K562 (cell line): ENCODE data around the gene ERAL1. TPM values are rescaled to one million over a fixed set of nuclear protein-coding genes. Genes with fewer than 3 reads are reported as not detected.
A peak's percentile ranks its signal among the peaks of the same experiment; 100 is the strongest.

Experiments used
- CTBP1 ChIP-seq: fragments of 450-650 bp; IDR thresholded peaks from 2 replicates; pipeline ENCODE4 v1.6.1; 2016; ENCODE audit warnings: borderline replicate concordance
- HDAC8 ChIP-seq: fragments of 450-650 bp; IDR thresholded peaks from 2 replicates; pipeline ENCODE4 v1.6.1; 2016; ENCODE audit warnings: mild to moderate bottlenecking, missing genetic modification characterization, moderate library complexity, missing compliant biosample characterization
- NR2C2 ChIP-seq, 2 experiments: fragments of 200-800 bp in 1 of 2; sonication (Bioruptor generic) in 1 of 2; sonication (generic) in 1 of 2; formaldehyde crosslinking in 1 of 2; IDR thresholded peaks; 2 replicates each; pipeline versions ENCODE4 v1.6.1 to v1.8.0; 2016 to 2022; ENCODE audit warnings: mild to moderate bottlenecking in 1 of 2, missing compliant biosample characterization in 1 of 2, missing genetic modification characterization in 1 of 2, missing genetic modification reagents in 1 of 2
- ZC3H11A ChIP-seq: IDR thresholded peaks from 2 replicates; pipeline ENCODE4 v1.6.1; 2012; ENCODE audit warnings: low read depth, low read length, improper control_type of control experiment
- ZEB2 ChIP-seq: fragments of 450-650 bp; IDR thresholded peaks from 2 replicates; pipeline ENCODE4 v1.6.1; 2016
- ZNF589 ChIP-seq: fragments of 200-800 bp; sonication (Bioruptor generic); IDR thresholded peaks from 2 replicates; pipeline ENCODE4 v1.6.1; 2016; ENCODE audit warnings: low read depth, missing genetic modification characterization, missing compliant biosample characterization
- ZNF764 ChIP-seq: fragments of 250-450 bp; sonication (Bioruptor Pico); IDR thresholded peaks from 2 replicates; pipeline ENCODE4 v1.4.0; 2020; ENCODE audit warnings: low read depth, mild to moderate bottlenecking, moderate library complexity
- polyA plus RNA-seq, 8 experiments: library from polyadenylated mRNA; depleted of rRNA in 4 of 8; stranded (reverse) in 5 of 8; unstranded in 3 of 8; fragments of >200 nt; fragmentation: Nextera tagmentation in 2 of 8; fragmentation: Illumina TruSeq in 1 of 8; extraction: Ambion mirVana in 2 of 8; extraction: Trizol in 1 of 8; gene quantifications; 2 replicates each; pipeline versions ENCODE4 v1.2.1 to v1.2.3, GENCODE V29; 2011 to 2014; ENCODE audit warnings: inconsistent platforms in 1 of 8, missing spikeins in 1 of 8
- total RNA-seq, 7 experiments: library from RNA; depleted of rRNA in 6 of 7; stranded (reverse); fragments of >200 nt in 6 of 7; fragmentation: Illumina TruSeq in 2 of 7; extraction: Trizol in 2 of 7; gene quantifications; 2 replicates each; pipeline versions ENCODE4 v1.2.1 to v1.2.3, GENCODE V29; 2011 to 2021; ENCODE audit warnings: low replicate concordance in 1 of 7
- TF ChIP-seq, protein P1 (sequence below): conservative IDR thresholded peaks from 2 replicates; pipeline ENCODE4 v1.6.1; 2011; ENCODE audit warnings: low read depth, mild to moderate bottlenecking, low read length; ENCODE audit not compliant: control insufficient read depth
- TF ChIP-seq, protein P2 (sequence below): fragments of 450-650 bp; IDR thresholded peaks from one replicate; pipeline ENCODE4 v1.6.1; 2018; ENCODE audit warnings: mild to moderate bottlenecking, moderate library complexity; ENCODE audit not compliant: partially characterized antibody
- TF ChIP-seq, protein P3 (sequence below): sonication (generic); formaldehyde crosslinking; IDR thresholded peaks from 2 replicates; pipeline ENCODE4 v1.8.0; 2023; ENCODE audit warnings: missing genetic modification reagents, mild to moderate bottlenecking, borderline replicate concordance
- TF ChIP-seq, protein P4 (sequence below): fragments of 200-800 bp; sonication (Bioruptor generic); IDR thresholded peaks from 2 replicates; pipeline ENCODE4 v1.6.1; 2017; ENCODE audit warnings: missing genetic modification characterization, missing compliant biosample characterization
- TF ChIP-seq, protein P5 (sequence below): sonication (generic); formaldehyde crosslinking; IDR thresholded peaks from 2 replicates; pipeline ENCODE4 v1.8.0; 2022; ENCODE audit warnings: missing genetic modification reagents, mild to moderate bottlenecking, borderline replicate concordance

ERAL1 gene
- total and polyA plus RNA-seq, 9 of the 15 experiments (the other 6 are each of a cell fraction or from before 2014, with no cell fraction given), result 37.5 to 351 (median 106) TPM

DNA sequence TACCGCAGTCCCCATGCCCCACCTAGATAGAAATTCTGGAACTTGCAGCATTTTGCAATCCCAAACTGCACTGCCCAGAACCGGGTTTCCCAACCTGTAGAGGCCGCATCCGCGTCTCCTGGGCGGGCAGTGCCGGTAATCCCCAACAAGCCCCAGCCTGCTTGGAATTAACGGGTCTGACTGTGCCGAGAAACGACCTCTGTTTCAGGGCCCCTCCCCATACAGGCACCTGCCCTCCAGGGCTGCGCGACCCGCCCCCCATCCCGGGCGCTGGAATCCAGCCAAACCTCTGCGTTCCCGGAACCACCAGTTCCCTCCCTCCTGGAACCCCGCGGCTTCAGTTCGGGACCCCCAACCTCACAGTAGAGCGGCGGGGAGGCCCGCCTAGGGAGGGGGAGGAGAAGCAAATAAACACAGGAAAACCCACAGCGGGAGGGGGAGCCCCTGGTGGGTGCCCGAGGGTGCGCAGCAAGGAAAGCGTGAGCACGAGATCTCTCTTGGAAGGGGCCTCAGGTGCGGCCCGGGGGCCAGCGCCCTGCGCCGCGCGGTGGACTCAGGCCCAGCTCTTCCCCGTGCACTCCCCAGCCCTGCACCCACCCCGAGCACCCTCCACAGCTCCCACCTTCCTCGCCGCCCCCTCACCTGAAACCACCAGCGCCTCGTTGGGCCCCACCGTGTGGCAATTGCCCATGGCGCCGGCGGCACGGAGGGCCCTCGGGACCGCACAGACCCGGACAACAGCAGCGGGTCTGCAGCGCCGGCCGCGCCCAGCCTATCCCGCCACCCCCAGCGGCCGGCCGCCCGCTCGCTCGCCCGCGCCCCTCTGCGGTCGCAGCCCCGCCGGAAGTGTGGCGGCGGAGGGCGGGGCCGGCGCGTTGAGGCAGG lies 42.3 kb downstream of the ERAL1 start, which contains the start of gene FLOT2 (continued):
- TF ChIP-seq NR2C2 (CRISPR knock-in tag; IDR thresholded peaks at IDR 0.05), result peak; percentile 9; the same call in 1 of the 2 replicates
- TF ChIP-seq NR2C2 (tag; IDR thresholded peaks at IDR 0.05), result no peak
- TF ChIP-seq, protein P1, sequence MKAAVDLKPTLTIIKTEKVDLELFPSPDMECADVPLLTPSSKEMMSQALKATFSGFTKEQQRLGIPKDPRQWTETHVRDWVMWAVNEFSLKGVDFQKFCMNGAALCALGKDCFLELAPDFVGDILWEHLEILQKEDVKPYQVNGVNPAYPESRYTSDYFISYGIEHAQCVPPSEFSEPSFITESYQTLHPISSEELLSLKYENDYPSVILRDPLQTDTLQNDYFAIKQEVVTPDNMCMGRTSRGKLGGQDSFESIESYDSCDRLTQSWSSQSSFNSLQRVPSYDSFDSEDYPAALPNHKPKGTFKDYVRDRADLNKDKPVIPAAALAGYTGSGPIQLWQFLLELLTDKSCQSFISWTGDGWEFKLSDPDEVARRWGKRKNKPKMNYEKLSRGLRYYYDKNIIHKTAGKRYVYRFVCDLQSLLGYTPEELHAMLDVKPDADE, result peak; percentile 71
- TF ChIP-seq ZC3H11A, result no peak
- 0 out of 2 replicates have a peak, but pooled peaks have one; percentile 30 for TF ChIP-seq ZEB2
- no peak for TF ChIP-seq HDAC8 (tag)
- TF ChIP-seq, protein P2, sequence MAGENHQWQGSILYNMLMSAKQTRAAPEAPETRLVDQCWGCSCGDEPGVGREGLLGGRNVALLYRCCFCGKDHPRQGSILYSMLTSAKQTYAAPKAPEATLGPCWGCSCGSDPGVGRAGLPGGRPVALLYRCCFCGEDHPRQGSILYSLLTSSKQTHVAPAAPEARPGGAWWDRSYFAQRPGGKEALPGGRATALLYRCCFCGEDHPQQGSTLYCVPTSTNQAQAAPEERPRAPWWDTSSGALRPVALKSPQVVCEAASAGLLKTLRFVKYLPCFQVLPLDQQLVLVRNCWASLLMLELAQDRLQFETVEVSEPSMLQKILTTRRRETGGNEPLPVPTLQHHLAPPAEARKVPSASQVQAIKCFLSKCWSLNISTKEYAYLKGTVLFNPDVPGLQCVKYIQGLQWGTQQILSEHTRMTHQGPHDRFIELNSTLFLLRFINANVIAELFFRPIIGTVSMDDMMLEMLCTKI, result no peak
- no peak for TF ChIP-seq ZNF764 (CRISPR knock-in tag)
- TF ChIP-seq ZNF589 (CRISPR knock-in tag), result no peak
- TF ChIP-seq, protein P3, sequence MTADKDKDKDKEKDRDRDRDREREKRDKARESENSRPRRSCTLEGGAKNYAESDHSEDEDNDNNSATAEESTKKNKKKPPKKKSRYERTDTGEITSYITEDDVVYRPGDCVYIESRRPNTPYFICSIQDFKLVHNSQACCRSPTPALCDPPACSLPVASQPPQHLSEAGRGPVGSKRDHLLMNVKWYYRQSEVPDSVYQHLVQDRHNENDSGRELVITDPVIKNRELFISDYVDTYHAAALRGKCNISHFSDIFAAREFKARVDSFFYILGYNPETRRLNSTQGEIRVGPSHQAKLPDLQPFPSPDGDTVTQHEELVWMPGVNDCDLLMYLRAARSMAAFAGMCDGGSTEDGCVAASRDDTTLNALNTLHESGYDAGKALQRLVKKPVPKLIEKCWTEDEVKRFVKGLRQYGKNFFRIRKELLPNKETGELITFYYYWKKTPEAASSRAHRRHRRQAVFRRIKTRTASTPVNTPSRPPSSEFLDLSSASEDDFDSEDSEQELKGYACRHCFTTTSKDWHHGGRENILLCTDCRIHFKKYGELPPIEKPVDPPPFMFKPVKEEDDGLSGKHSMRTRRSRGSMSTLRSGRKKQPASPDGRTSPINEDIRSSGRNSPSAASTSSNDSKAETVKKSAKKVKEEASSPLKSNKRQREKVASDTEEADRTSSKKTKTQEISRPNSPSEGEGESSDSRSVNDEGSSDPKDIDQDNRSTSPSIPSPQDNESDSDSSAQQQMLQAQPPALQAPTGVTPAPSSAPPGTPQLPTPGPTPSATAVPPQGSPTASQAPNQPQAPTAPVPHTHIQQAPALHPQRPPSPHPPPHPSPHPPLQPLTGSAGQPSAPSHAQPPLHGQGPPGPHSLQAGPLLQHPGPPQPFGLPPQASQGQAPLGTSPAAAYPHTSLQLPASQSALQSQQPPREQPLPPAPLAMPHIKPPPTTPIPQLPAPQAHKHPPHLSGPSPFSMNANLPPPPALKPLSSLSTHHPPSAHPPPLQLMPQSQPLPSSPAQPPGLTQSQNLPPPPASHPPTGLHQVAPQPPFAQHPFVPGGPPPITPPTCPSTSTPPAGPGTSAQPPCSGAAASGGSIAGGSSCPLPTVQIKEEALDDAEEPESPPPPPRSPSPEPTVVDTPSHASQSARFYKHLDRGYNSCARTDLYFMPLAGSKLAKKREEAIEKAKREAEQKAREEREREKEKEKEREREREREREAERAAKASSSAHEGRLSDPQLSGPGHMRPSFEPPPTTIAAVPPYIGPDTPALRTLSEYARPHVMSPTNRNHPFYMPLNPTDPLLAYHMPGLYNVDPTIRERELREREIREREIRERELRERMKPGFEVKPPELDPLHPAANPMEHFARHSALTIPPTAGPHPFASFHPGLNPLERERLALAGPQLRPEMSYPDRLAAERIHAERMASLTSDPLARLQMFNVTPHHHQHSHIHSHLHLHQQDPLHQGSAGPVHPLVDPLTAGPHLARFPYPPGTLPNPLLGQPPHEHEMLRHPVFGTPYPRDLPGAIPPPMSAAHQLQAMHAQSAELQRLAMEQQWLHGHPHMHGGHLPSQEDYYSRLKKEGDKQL, result no peak; the same call in 1 of the 2 replicates
- TF ChIP-seq, protein P4, sequence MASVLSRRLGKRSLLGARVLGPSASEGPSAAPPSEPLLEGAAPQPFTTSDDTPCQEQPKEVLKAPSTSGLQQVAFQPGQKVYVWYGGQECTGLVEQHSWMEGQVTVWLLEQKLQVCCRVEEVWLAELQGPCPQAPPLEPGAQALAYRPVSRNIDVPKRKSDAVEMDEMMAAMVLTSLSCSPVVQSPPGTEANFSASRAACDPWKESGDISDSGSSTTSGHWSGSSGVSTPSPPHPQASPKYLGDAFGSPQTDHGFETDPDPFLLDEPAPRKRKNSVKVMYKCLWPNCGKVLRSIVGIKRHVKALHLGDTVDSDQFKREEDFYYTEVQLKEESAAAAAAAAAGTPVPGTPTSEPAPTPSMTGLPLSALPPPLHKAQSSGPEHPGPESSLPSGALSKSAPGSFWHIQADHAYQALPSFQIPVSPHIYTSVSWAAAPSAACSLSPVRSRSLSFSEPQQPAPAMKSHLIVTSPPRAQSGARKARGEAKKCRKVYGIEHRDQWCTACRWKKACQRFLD (CRISPR knock-in tag), result no peak; the same call in 1 of the 2 replicates
- TF ChIP-seq, protein P5, sequence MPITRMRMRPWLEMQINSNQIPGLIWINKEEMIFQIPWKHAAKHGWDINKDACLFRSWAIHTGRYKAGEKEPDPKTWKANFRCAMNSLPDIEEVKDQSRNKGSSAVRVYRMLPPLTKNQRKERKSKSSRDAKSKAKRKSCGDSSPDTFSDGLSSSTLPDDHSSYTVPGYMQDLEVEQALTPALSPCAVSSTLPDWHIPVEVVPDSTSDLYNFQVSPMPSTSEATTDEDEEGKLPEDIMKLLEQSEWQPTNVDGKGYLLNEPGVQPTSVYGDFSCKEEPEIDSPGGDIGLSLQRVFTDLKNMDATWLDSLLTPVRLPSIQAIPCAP (CRISPR knock-in tag), result no peak
- peak; percentile 90 for TF ChIP-seq CTBP1
